Neural progenitor cell (in vitro differentiated cells): ENCODE results near the gene PCK2. TPM values are rescaled to one million over a fixed set of nuclear protein-coding genes. Genes with fewer than 3 reads are reported as not detected.
A peak's percentile ranks its signal among the peaks of the same experiment; 100 is the strongest.

Source experiments
- DNase-seq: peaks from one replicate; pipeline ENCODE4 v3.0.0-alpha.2; 2016; ENCODE audit warnings: low spot score
- H2AFZ ChIP-seq: fragments of 200-600 bp; sonication (generic); replicated peaks from 2 replicates; pipeline ENCODE4 v1.6.1; 2016; ENCODE audit warnings: antibody characterized with exemption
- H3F3A ChIP-seq: fragments of 200-600 bp; sonication (generic); 2 replicates; pipeline ENCODE4 v1.6.1; 2016; ENCODE audit warnings: antibody characterized with exemption, low read depth
- H3K27ac ChIP-seq: fragments of 200-600 bp; sonication (generic); 2 replicates; pipeline ENCODE4 v1.5.1; 2016; ENCODE audit warnings: mild to moderate bottlenecking
- H3K27me3 ChIP-seq: fragments of 200-600 bp; sonication (generic); 2 replicates; pipeline ENCODE4 v1.6.1; 2016; ENCODE audit warnings: mild to moderate bottlenecking, moderate library complexity
- H3K36me3 ChIP-seq: fragments of 200-600 bp; sonication (generic); 2 replicates; pipeline ENCODE4 v1.5.1; 2016
- H3K4me1 ChIP-seq: fragments of 200-600 bp; sonication (generic); 2 replicates; pipeline ENCODE4 v1.6.1; 2016; ENCODE audit warnings: mixed run types
- H3K4me2 ChIP-seq: fragments of 200-600 bp; sonication (generic); 2 replicates; pipeline ENCODE4 v1.6.1; 2016
- H3K4me3 ChIP-seq: fragments of 200-600 bp; sonication (generic); 2 replicates; pipeline ENCODE4 v1.5.1; 2016
- H3K79me2 ChIP-seq: fragments of 200-600 bp; sonication (generic); 2 replicates; pipeline ENCODE4 v1.6.1; 2016; ENCODE audit warnings: low read depth
- H3K9ac ChIP-seq: fragments of 200-600 bp; sonication (generic); 2 replicates; pipeline ENCODE4 v1.6.1; 2016
- H3K9me3 ChIP-seq: fragments of 200-600 bp; sonication (generic); 2 replicates; pipeline ENCODE4 v1.5.1; 2016; ENCODE audit warnings: low read depth
- H4K20me1 ChIP-seq: fragments of 200-600 bp; sonication (generic); 2 replicates; pipeline ENCODE4 v1.6.1; 2016; ENCODE audit warnings: low read depth
- H3K27ac Mint-ChIP-seq: 3 replicates; pipeline ENCODE4 v1.8.0; 2021; ENCODE audit warnings: mixed read lengths
- H3K27me3 Mint-ChIP-seq: 2 replicates; pipeline ENCODE4 v1.8.0; 2022; ENCODE audit warnings: low read depth, mild to moderate bottlenecking, inconsistent platforms, moderate library complexity, mixed read lengths; ENCODE audit not compliant: insufficient read depth
- H3K36me3 Mint-ChIP-seq: 3 replicates; pipeline ENCODE4 v1.8.0; 2021; ENCODE audit warnings: mixed read lengths
- H3K4me1 Mint-ChIP-seq: 3 replicates; pipeline ENCODE4 v1.8.0; 2021; ENCODE audit warnings: mixed read lengths
- H3K4me3 Mint-ChIP-seq: 3 replicates; pipeline ENCODE4 v1.8.0; 2021; ENCODE audit warnings: mild to moderate bottlenecking, moderate library complexity, mixed read lengths
- H3K9me3 Mint-ChIP-seq: 3 replicates; pipeline ENCODE4 v1.8.0; 2020; ENCODE audit warnings: mixed read lengths
- EZH2 ChIP-seq: fragments of 200-600 bp; sonication (generic); IDR thresholded peaks from 2 replicates; pipeline ENCODE4 v1.6.1; 2017; ENCODE audit warnings: antibody characterized with exemption, mild to moderate bottlenecking, moderate library complexity
- EZH2phosphoT487 ChIP-seq: fragments of 200-600 bp; sonication (generic); IDR thresholded peaks from 2 replicates; pipeline ENCODE4 v1.6.1; 2017; ENCODE audit warnings: antibody characterized with exemption
- total RNA-seq: library from RNA; depleted of rRNA; stranded (reverse); fragments of >200 nt; gene quantifications from 2 replicates; pipeline ENCODE4 v1.2.3, GENCODE V29; 2015; ENCODE audit warnings: low replicate concordance
- TF ChIP-seq, protein P1 (sequence below): fragments of 200-600 bp; sonication (generic); IDR thresholded peaks from 2 replicates; pipeline ENCODE4 v1.5.1; 2017; ENCODE audit warnings: antibody characterized with exemption, mild to moderate bottlenecking

The PCK2 gene
- total RNA-seq, 1 donor from 2014 or later = 11.1 TPM

DNA sequence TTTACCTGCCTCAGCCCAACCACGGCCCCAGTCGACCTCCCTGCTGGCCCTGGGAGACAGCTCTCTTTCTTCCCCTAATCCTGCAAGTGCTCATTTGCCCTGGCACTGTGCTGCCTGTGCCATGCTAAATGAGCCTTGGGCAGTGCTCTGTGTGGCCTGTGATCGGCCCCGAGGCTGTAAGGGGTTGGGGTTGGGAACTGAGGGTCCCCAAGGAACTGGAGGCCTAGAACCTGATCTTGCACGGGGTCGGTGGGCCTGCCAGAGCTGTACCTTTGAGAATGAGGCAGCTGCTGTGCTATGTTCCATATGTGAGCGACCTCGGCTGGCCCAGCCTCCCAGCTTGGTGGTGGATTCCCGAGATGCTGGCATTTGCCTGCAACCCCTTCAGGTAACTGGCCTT is 56.0 kb downstream of the PCK2 start:
- H3K27ac Mint-ChIP-seq = no peak overlapping the region
- H3K4me2 ChIP-seq = no peak overlapping the region
- DNase-seq = no peak
- peaks cover 6% of the 10 kb centered on the region for H3K36me3 Mint-ChIP-seq
- no peak overlapping the region for H3K27ac ChIP-seq
- no peak overlapping the region for H3K4me3 ChIP-seq
- no peak overlapping the region for H3K4me3 Mint-ChIP-seq
- H3K79me2 ChIP-seq = peaks cover 33% of the 10 kb centered on the region
- no peak overlapping the region for H2AFZ ChIP-seq
- H4K20me1 ChIP-seq = peaks cover 15% of the 10 kb centered on the region
- TF ChIP-seq EZH2 (no peak), EZH2phosphoT487 (no peak)
- TF ChIP-seq, protein P1, sequence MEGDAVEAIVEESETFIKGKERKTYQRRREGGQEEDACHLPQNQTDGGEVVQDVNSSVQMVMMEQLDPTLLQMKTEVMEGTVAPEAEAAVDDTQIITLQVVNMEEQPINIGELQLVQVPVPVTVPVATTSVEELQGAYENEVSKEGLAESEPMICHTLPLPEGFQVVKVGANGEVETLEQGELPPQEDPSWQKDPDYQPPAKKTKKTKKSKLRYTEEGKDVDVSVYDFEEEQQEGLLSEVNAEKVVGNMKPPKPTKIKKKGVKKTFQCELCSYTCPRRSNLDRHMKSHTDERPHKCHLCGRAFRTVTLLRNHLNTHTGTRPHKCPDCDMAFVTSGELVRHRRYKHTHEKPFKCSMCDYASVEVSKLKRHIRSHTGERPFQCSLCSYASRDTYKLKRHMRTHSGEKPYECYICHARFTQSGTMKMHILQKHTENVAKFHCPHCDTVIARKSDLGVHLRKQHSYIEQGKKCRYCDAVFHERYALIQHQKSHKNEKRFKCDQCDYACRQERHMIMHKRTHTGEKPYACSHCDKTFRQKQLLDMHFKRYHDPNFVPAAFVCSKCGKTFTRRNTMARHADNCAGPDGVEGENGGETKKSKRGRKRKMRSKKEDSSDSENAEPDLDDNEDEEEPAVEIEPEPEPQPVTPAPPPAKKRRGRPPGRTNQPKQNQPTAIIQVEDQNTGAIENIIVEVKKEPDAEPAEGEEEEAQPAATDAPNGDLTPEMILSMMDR = no peak
- H3K9me3 ChIP-seq = no peaks in the 10 kb centered on the region
- no peaks in the 10 kb centered on the region for H3K9me3 Mint-ChIP-seq
- peaks cover 4% of the 10 kb centered on the region for H3F3A ChIP-seq
- no peaks in the 10 kb centered on the region for H3K27me3 ChIP-seq
- peaks cover 19% of the 10 kb centered on the region for H3K4me1 Mint-ChIP-seq
- peaks cover 4% of the 10 kb centered on the region for H3K36me3 ChIP-seq
- H3K4me1 ChIP-seq = peaks cover 10% of the 10 kb centered on the region
- H3K9ac ChIP-seq = no peak overlapping the region
- no peaks in the 10 kb centered on the region for H3K27me3 Mint-ChIP-seq

DNA sequence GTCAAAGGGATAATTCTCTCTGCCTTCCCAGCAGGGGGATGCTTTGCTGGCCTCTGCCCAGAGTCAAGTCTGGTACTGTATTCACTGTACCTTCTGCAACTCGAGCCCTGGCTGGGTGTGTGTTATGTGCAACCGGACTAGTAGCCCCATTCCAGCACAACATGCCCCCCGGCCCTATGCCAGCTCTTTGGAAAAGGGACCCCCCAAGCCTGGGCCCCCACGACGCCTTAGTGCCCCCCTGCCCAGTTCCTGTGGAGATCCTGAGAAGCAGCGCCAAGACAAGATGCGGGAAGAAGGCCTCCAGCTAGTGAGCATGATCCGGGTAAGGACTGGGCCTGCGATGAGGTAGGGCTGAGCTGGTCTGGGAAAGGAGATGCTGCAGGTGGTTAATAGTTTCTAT is 56.5 kb downstream of the PCK2 start:
- Histone ChIP-seq H4K20me1 (peaks cover 15% of the 10 kb centered on the region), H3K4me3 (no peak overlapping the region), H3K4me1 (peaks cover 10% of the 10 kb centered on the region), H3K79me2 (peaks cover 29% of the 10 kb centered on the region), H3K9me3 (no peaks in the 10 kb centered on the region), H3K27ac (no peak overlapping the region), H2AFZ (no peak overlapping the region), H3K4me2 (no peak overlapping the region), H3K9ac (no peak overlapping the region), H3F3A (peaks cover 4% of the 10 kb centered on the region), H3K27me3 (no peaks in the 10 kb centered on the region), H3K36me3 (peaks cover 4% of the 10 kb centered on the region)
- no peak overlapping the region for H3K4me3 Mint-ChIP-seq
- H3K27me3 Mint-ChIP-seq = no peaks in the 10 kb centered on the region
- H3K36me3 Mint-ChIP-seq = peaks cover 10% of the 10 kb centered on the region
- peaks cover 15% of the 10 kb centered on the region for H3K4me1 Mint-ChIP-seq
- no peak for TF ChIP-seq EZH2phosphoT487
- TF ChIP-seq, protein P1 = no peak
- no peak for TF ChIP-seq EZH2
- no peaks in the 10 kb centered on the region for H3K9me3 Mint-ChIP-seq
- no peak overlapping the region for H3K27ac Mint-ChIP-seq
- DNase-seq = no peak

DNA sequence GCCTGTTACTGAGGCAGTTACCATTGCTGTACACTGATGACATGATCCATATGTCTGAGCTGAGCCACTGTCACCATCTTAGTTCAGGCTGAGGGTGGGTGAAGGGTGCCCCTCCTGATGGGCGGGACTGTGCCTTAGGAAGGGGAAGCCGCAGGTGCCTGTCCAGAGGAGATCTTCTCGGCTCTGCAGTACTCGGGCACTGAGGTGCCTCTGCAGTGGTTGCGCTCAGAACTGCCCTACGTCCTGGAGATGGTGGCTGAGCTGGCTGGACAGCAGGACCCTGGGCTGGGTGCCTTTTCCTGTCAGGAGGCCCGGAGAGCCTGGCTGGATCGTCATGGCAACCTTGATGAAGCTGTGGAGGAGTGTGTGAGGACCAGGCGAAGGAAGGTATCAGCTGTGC is 56.9 kb downstream of the PCK2 start:
- Histone ChIP-seq H2AFZ (no peak overlapping the region), H3K4me2 (no peak overlapping the region), H3K27ac (no peak overlapping the region), H3K4me3 (no peak overlapping the region), H3K36me3 (peaks cover 4% of the 10 kb centered on the region), H3K79me2 (peaks cover 25% of the 10 kb centered on the region), H3K27me3 (no peaks in the 10 kb centered on the region), H3F3A (peaks cover 4% of the 10 kb centered on the region), H3K9me3 (no peaks in the 10 kb centered on the region), H3K9ac (no peak overlapping the region), H3K4me1 (peaks cover 7% of the 10 kb centered on the region), H4K20me1 (peaks cover 15% of the 10 kb centered on the region)
- Mint-ChIP-seq H3K27me3 (no peaks in the 10 kb centered on the region), H3K9me3 (no peaks in the 10 kb centered on the region), H3K4me3 (no peak overlapping the region), H3K36me3 (peaks cover 14% of the 10 kb centered on the region), H3K27ac (no peak overlapping the region), H3K4me1 (peaks cover 11% of the 10 kb centered on the region)
- TF ChIP-seq EZH2 = no peak
- no peak for DNase-seq

DNA sequence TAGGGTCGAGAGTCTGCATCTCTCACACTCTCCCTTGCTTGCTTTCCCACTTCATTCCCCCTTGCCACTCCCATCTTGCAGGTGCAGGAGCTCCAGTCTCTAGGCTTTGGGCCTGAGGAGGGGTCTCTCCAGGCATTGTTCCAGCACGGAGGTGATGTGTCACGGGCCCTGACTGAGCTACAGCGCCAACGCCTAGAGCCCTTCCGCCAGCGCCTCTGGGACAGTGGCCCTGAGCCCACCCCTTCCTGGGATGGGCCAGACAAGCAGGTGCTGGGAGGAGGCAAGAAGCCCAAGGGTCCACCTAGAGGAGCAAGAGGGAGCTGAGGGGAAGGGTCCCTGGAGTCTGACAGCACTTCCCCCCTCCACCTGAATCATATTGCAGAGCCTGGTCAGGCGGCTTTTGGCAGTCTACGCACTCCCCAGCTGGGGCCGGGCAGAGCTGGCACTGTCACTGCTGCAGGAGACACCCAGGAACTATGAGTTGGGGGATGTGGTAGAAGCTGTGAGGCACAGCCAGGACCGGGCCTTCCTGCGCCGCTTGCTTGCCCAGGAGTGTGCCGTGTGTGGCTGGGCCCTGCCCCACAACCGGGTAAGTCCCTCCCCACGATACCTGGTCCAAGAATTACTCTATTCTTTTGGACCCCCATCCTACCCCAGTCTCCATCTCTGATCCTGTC is 57.4 kb downstream of the PCK2 start:
- no peak for DNase-seq

More for the DNA sequence above, 57.4 kb downstream of the PCK2 start:
- H3K4me3 Mint-ChIP-seq = peak overlapping the region; percentile 20
- Histone ChIP-seq H3K79me2 (peaks cover 23% of the 10 kb centered on the region), H3K9me3 (no peaks in the 10 kb centered on the region), H3F3A (peaks cover 4% of the 10 kb centered on the region), H3K36me3 (peaks cover 4% of the 10 kb centered on the region), H3K4me2 (no peak overlapping the region), H4K20me1 (peaks cover 15% of the 10 kb centered on the region), H3K4me1 (peaks cover 7% of the 10 kb centered on the region), H2AFZ (no peak overlapping the region), H3K27ac (no peak overlapping the region), H3K9ac (no peak overlapping the region), H3K4me3 (no peak overlapping the region), H3K27me3 (no peaks in the 10 kb centered on the region)
- peaks cover 10% of the 10 kb centered on the region for H3K4me1 Mint-ChIP-seq
- no peaks in the 10 kb centered on the region for H3K27me3 Mint-ChIP-seq
- H3K9me3 Mint-ChIP-seq = no peaks in the 10 kb centered on the region
- TF ChIP-seq EZH2phosphoT487 = no peak
- TF ChIP-seq, protein P1 = no peak
- TF ChIP-seq EZH2 = no peak
- H3K27ac Mint-ChIP-seq = no peak overlapping the region
- H3K36me3 Mint-ChIP-seq = peaks cover 14% of the 10 kb centered on the region
